ENCODE measurements around the gene CDC40.
"Not testable (repeated sequence)": the region's sequence is repeated elsewhere in the genome, so short reads cannot be mapped to it uniquely, and the experiment has no call there.

CDC40 gene

GRCh38 chr6:110244621-110245020 lies 64.4 kb downstream of the CDC40 start:
- H3K79me2 ChIP-seq (ENCODE audit: control insufficient read depth, insufficient read depth, low read length, poor library complexity), result not testable (repeated sequence)

GRCh38 chr6:110246378-110246777 lies 66.2 kb downstream of the CDC40 start:
- Histone ChIP-seq H3K79me1 (ENCODE audit: low read length) (no peaks in the 10 kb centered on the region), H3K27me3 (ENCODE audit: insufficient read depth, low read length) (no peaks in the 10 kb centered on the region), H3K4me1 (ENCODE audit: control insufficient read depth in 1 of 2, insufficient read depth in 2 of 2, low read length in 2 of 2) (no peaks in the 10 kb centered on the region), H4K8ac (ENCODE audit: low read depth, low read length) (no peak overlapping the region), H3K79me2 (ENCODE audit: control insufficient read depth, insufficient read depth, low read length, poor library complexity) (no peaks in the 10 kb centered on the region), H3K4ac (ENCODE audit: low read depth, low read length) (no peak overlapping the region), H4K12ac (ENCODE audit: low read depth, low read length) (no peak overlapping the region), H3K27ac (ENCODE audit: low read depth, low read length) (no peak overlapping the region), H2AFZ (ENCODE audit: insufficient read depth, low read length, poor library complexity) (no peak overlapping the region), H3K4me2 (ENCODE audit: low read length) (no peak overlapping the region), H3K9me3 (ENCODE audit: insufficient read depth, low read depth, low read length) (no peaks in the 10 kb centered on the region), H3K23ac (ENCODE audit: low read length) (no peak overlapping the region), H3K4me3 (ENCODE audit: low read depth, low read length) (no peak overlapping the region), H3K9ac (ENCODE audit: low read length) (no peak overlapping the region), H4K91ac (ENCODE audit: low read depth, low read length) (no peak overlapping the region), H2AK5ac (ENCODE audit: low read length) (no peak overlapping the region), H2BK120ac (ENCODE audit: insufficient read depth, low read length, poor library complexity) (no peak overlapping the region), H3K18ac (ENCODE audit: low read length) (no peak overlapping the region), H2BK12ac (ENCODE audit: low read length) (no peak overlapping the region), H2BK5ac (ENCODE audit: low read depth, low read length, poor library complexity) (no peak overlapping the region), H3K36me3 (ENCODE audit: control insufficient read depth in 1 of 2, insufficient read depth in 2 of 2, low read length in 2 of 2) (peaks cover 0 to 2% of the 10 kb centered on the region in 2 experiments), H3K14ac (ENCODE audit: low read length) (no peak overlapping the region)
- WGBS (ENCODE audit: extremely low coverage, insufficient coverage, insufficient read length), result no CpG with 5 or more reads among the region's 3 CpGs
- DNase-seq, result no peak

More at GRCh38 chr6:110244621-110245020, 64.4 kb downstream of the CDC40 start:
- H3K9ac ChIP-seq (ENCODE audit: low read length); H3K4me1 ChIP-seq (ENCODE audit: control insufficient read depth in 1 of 2, insufficient read depth in 2 of 2, low read length in 2 of 2); H4K8ac ChIP-seq (ENCODE audit: low read depth, low read length); H2BK5ac ChIP-seq (ENCODE audit: low read depth, low read length, poor library complexity); H4K12ac ChIP-seq (ENCODE audit: low read depth, low read length); H3K14ac ChIP-seq (ENCODE audit: low read length); H3K18ac ChIP-seq (ENCODE audit: low read length); H2AFZ ChIP-seq (ENCODE audit: insufficient read depth, low read length, poor library complexity); H3K36me3 ChIP-seq (ENCODE audit: control insufficient read depth in 1 of 2, insufficient read depth in 2 of 2, low read length in 2 of 2); H3K79me1 ChIP-seq (ENCODE audit: low read length); H3K27me3 ChIP-seq (ENCODE audit: insufficient read depth, low read length); H3K4ac ChIP-seq (ENCODE audit: low read depth, low read length); H2BK120ac ChIP-seq (ENCODE audit: insufficient read depth, low read length, poor library complexity); H3K9me3 ChIP-seq (ENCODE audit: insufficient read depth, low read depth, low read length); H2AK5ac ChIP-seq (ENCODE audit: low read length); H3K4me2 ChIP-seq (ENCODE audit: low read length); H3K23ac ChIP-seq (ENCODE audit: low read length); H4K91ac ChIP-seq (ENCODE audit: low read depth, low read length); H3K4me3 ChIP-seq (ENCODE audit: low read depth, low read length); H2BK12ac ChIP-seq (ENCODE audit: low read length); H3K27ac ChIP-seq (ENCODE audit: low read depth, low read length): not testable (repeated sequence)
- no CpG with 5 or more reads among the region's 3 CpGs for WGBS (ENCODE audit: extremely low coverage, insufficient coverage, insufficient read length)
- DNase-seq, result peak in 1 of 2 donors; percentile 21

- H2BK12ac ChIP-seq (ENCODE audit: low read length), result no peak overlapping the region
- no peak overlapping the region for H3K23ac ChIP-seq (ENCODE audit: low read length)
- no CpG with 5 or more reads among the region's 3 CpGs for WGBS (ENCODE audit: extremely low coverage, insufficient coverage, insufficient read length)
- H4K91ac ChIP-seq (ENCODE audit: low read depth, low read length), result no peak overlapping the region
- no peak overlapping the region for H3K14ac ChIP-seq (ENCODE audit: low read length)
- H3K4ac ChIP-seq (ENCODE audit: low read depth, low read length), result no peak overlapping the region
- H3K4me2 ChIP-seq (ENCODE audit: low read length), result no peak overlapping the region
- peaks cover 0 to 2% of the 10 kb centered on the region in 2 experiments for H3K36me3 ChIP-seq (ENCODE audit: control insufficient read depth in 1 of 2, insufficient read depth in 2 of 2, low read length in 2 of 2)
- H4K8ac ChIP-seq (ENCODE audit: low read depth, low read length), result no peak overlapping the region
- H2AK5ac ChIP-seq (ENCODE audit: low read length), result no peak overlapping the region
- no peak overlapping the region for H3K4me3 ChIP-seq (ENCODE audit: low read depth, low read length)
- H3K27ac ChIP-seq (ENCODE audit: low read depth, low read length), result no peak overlapping the region
- no peak overlapping the region for H3K18ac ChIP-seq (ENCODE audit: low read length)
- no peak overlapping the region for H3K9ac ChIP-seq (ENCODE audit: low read length)
- no peak overlapping the region for H2AFZ ChIP-seq (ENCODE audit: insufficient read depth, low read length, poor library complexity)
- no peaks in the 10 kb centered on the region for H3K27me3 ChIP-seq (ENCODE audit: insufficient read depth, low read length)
- H3K9me3 ChIP-seq (ENCODE audit: insufficient read depth, low read depth, low read length), result no peaks in the 10 kb centered on the region
- no peaks in the 10 kb centered on the region for H3K79me1 ChIP-seq (ENCODE audit: low read length)
- H3K4me1 ChIP-seq (ENCODE audit: control insufficient read depth in 1 of 2, insufficient read depth in 2 of 2, low read length in 2 of 2), result no peaks in the 10 kb centered on the region
- no peak overlapping the region for H2BK5ac ChIP-seq (ENCODE audit: low read depth, low read length, poor library complexity)
- no peak overlapping the region for H2BK120ac ChIP-seq (ENCODE audit: insufficient read depth, low read length, poor library complexity)
- H3K79me2 ChIP-seq (ENCODE audit: control insufficient read depth, insufficient read depth, low read length, poor library complexity), result no peaks in the 10 kb centered on the region
- no peak overlapping the region for H4K12ac ChIP-seq (ENCODE audit: low read depth, low read length)
- DNase-seq, result no peak
Observed at GRCh38 chr6:110246900-110247546, 66.8 kb downstream of the CDC40 start.

- no peak overlapping the region for H3K9ac ChIP-seq (ENCODE audit: low read length)
- H3K79me2 ChIP-seq (ENCODE audit: control insufficient read depth, insufficient read depth, low read length, poor library complexity), result no peaks in the 10 kb centered on the region
- no peak overlapping the region for H2AK5ac ChIP-seq (ENCODE audit: low read length)
- H3K79me1 ChIP-seq (ENCODE audit: low read length), result no peaks in the 10 kb centered on the region
- H4K12ac ChIP-seq (ENCODE audit: low read depth, low read length), result no peak overlapping the region
- H3K14ac ChIP-seq (ENCODE audit: low read length), result no peak overlapping the region
- no peak for DNase-seq
- WGBS (ENCODE audit: extremely low coverage, insufficient coverage, insufficient read length), result no CpG with 5 or more reads among the region's 4 CpGs
- no peak overlapping the region for H4K91ac ChIP-seq (ENCODE audit: low read depth, low read length)
- no peak overlapping the region for H2AFZ ChIP-seq (ENCODE audit: insufficient read depth, low read length, poor library complexity)
- no peak overlapping the region for H4K8ac ChIP-seq (ENCODE audit: low read depth, low read length)
- no peak overlapping the region for H3K27ac ChIP-seq (ENCODE audit: low read depth, low read length)
- no peak overlapping the region for H2BK120ac ChIP-seq (ENCODE audit: insufficient read depth, low read length, poor library complexity)
- no peak overlapping the region for H2BK12ac ChIP-seq (ENCODE audit: low read length)
- no peak overlapping the region for H3K18ac ChIP-seq (ENCODE audit: low read length)
- H3K4me2 ChIP-seq (ENCODE audit: low read length), result no peak overlapping the region
- H3K4me1 ChIP-seq (ENCODE audit: control insufficient read depth in 1 of 2, insufficient read depth in 2 of 2, low read length in 2 of 2), result no peaks in the 10 kb centered on the region
- H3K4me3 ChIP-seq (ENCODE audit: low read depth, low read length), result no peak overlapping the region
- no peaks in the 10 kb centered on the region for H3K9me3 ChIP-seq (ENCODE audit: insufficient read depth, low read depth, low read length)
- no peak overlapping the region for H3K4ac ChIP-seq (ENCODE audit: low read depth, low read length)
- H2BK5ac ChIP-seq (ENCODE audit: low read depth, low read length, poor library complexity), result no peak overlapping the region
- no peaks in the 10 kb centered on the region for H3K36me3 ChIP-seq (ENCODE audit: control insufficient read depth in 1 of 2, insufficient read depth in 2 of 2, low read length in 2 of 2)
- no peak overlapping the region for H3K23ac ChIP-seq (ENCODE audit: low read length)
- no peaks in the 10 kb centered on the region for H3K27me3 ChIP-seq (ENCODE audit: insufficient read depth, low read length)
Observed at GRCh38 chr6:110250058-110250457, 69.8 kb downstream of the CDC40 start.

Measured in trophoblast cell (in vitro differentiated cells and primary cell).